Kidney (tissue), 14 donors: ENCODE results near the gene ACADL. TPM values are rescaled to one million over a fixed set of nuclear protein-coding genes. Genes with fewer than 3 reads are reported as not detected.

Experiments used
- DNase-seq, 5 donors: peaks; one replicate each; pipeline ENCODE4 v3.0.0-alpha.2; 2013 to 2020
- FAIRE-seq: peaks from 2 replicates; lab custom pipeline; 2012; peaks lifted over from hg19 to GRCh38; lab: Jason Lieb, UNC
- H3K27ac ChIP-seq, 2 donors: one replicate each; pipeline ENCODE4 v1.7.0; 2013; ENCODE audit warnings: low read depth in 2 of 2, low read length in 2 of 2, inconsistent platforms in 1 of 2
- H3K27me3 ChIP-seq: one replicate; pipeline ENCODE4 v1.7.1; 2013; ENCODE audit warnings: low read length, inconsistent platforms; ENCODE audit not compliant: control insufficient read depth, insufficient read depth
- H3K36me3 ChIP-seq, 3 donors: one replicate each; pipeline versions ENCODE4 v1.7.0 to v1.7.1; 2013; ENCODE audit warnings: low read length in 3 of 3, control low read depth in 1 of 3, inconsistent platforms in 1 of 3; ENCODE audit not compliant: insufficient read depth in 3 of 3, control insufficient read depth in 2 of 3
- H3K4me1 ChIP-seq, 3 donors: one replicate each; pipeline versions ENCODE4 v1.7.0 to v1.7.1; 2013; ENCODE audit warnings: low read length in 3 of 3, inconsistent platforms in 1 of 3, low read depth in 1 of 3; ENCODE audit not compliant: control insufficient read depth in 2 of 3, insufficient read depth in 2 of 3
- H3K4me3 ChIP-seq, 3 donors: one replicate each; pipeline versions ENCODE4 v1.7.0 to v1.8.1; 2013; ENCODE audit warnings: low read length in 3 of 3, control low read depth in 1 of 3, inconsistent platforms in 1 of 3
- H3K9ac ChIP-seq, 3 donors: one replicate each; pipeline versions ENCODE4 v1.7.0 to v1.7.1; 2013; ENCODE audit warnings: low read length in 3 of 3, control low read depth in 1 of 3, inconsistent platforms in 1 of 3
- H3K9me3 ChIP-seq, 3 donors: one replicate each; pipeline versions ENCODE4 v1.7.0 to v1.7.1; 2013; ENCODE audit warnings: low read length in 3 of 3, control low read depth in 1 of 3, inconsistent platforms in 1 of 3; ENCODE audit not compliant: control insufficient read depth in 2 of 3, insufficient read depth in 1 of 3
- intact Hi-C: fragments of 100-400 bp; cut with DNase I; formaldehyde crosslinking; loops from one replicate; pipeline ENCODE4 v1.11.1; 2022
- polyA plus RNA-seq: library from polyadenylated mRNA; stranded (reverse); fragments of 350-450 nt; fragmentation: Illumina TruSeq; extraction: RNeasy Lipid Tissue Mini Kit (QIAGEN cat#74804); gene quantifications from one replicate; pipeline ENCODE4 v1.2.3, GENCODE V29; 2014; ENCODE audit warnings: low read depth, low replicate concordance; ENCODE audit not compliant: insufficient read depth
- total RNA-seq: library from RNA; stranded (reverse); fragmentation: NEBNext Ultra II Directional; extraction: Animal tissue kit (Norgen Biotek cat#: 25700); gene quantifications from one replicate; pipeline ENCODE4 v1.2.1, GENCODE V29; 2021
- TF ChIP-seq, protein P1 (sequence below): IDR thresholded peaks from 3 replicates; pipeline ENCODE4 v1.5.1; 2012; ENCODE audit warnings: mild to moderate bottlenecking, moderate library complexity, borderline replicate concordance; ENCODE audit not compliant: insufficient read depth; ENCODE audit errors: extremely low read depth
- donor health status: control.
- donor health status: control.
- donor health status: control.
- donor health status: control.
- donor health status: control.
- donor health status: DM: yes; HTN: yes; CAD: no.
- donor health status: Normal renal cell carcinoma (clear cell type).

The ACADL gene
- total and polyA plus RNA-seq, 2 donors from 2014 or later: 15.7 to 21.1 TPM

DNA sequence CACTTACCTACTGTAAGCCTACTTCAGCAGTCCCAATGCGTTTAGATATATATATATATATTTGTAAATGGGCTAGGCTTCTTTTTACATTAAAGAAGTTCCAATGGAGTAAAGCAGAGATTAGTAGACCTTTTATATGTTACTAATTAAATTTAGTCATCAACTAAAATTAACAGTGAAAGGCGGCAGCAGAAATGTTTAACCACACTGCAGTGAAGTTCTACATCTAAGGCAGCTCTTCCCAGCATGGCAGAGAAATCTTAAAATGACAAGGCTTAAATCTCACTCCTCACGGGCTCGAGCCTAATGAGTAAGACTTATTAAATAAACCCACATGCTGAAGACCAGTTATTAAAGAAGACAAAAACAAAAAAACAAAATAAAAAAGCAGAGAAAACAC, 34.9 kb downstream of the ACADL start:
- Histone ChIP-seq H3K36me3 (no peaks in the 10 kb centered on the region), H3K9me3 (peaks cover 0 to 2% (median 0%) of the 10 kb centered on the region in 3 donors), H3K9ac (peak overlapping the region in 1 of 3 donors; percentile 21), H3K27ac (peak overlapping the region; percentile 71 to 78), H3K4me1 (peaks cover 0 to 6% (median 0%) of the 10 kb centered on the region in 3 donors), H3K4me3 (peak overlapping the region in 1 of 3 donors; percentile 28), H3K27me3 (no peaks in the 10 kb centered on the region)
- intact Hi-C loops: no loop called here
- TF ChIP-seq, protein P1, sequence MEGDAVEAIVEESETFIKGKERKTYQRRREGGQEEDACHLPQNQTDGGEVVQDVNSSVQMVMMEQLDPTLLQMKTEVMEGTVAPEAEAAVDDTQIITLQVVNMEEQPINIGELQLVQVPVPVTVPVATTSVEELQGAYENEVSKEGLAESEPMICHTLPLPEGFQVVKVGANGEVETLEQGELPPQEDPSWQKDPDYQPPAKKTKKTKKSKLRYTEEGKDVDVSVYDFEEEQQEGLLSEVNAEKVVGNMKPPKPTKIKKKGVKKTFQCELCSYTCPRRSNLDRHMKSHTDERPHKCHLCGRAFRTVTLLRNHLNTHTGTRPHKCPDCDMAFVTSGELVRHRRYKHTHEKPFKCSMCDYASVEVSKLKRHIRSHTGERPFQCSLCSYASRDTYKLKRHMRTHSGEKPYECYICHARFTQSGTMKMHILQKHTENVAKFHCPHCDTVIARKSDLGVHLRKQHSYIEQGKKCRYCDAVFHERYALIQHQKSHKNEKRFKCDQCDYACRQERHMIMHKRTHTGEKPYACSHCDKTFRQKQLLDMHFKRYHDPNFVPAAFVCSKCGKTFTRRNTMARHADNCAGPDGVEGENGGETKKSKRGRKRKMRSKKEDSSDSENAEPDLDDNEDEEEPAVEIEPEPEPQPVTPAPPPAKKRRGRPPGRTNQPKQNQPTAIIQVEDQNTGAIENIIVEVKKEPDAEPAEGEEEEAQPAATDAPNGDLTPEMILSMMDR: no peak
- FAIRE-seq (peak; percentile 73), DNase-seq (peak in 1 of 5 donors; percentile 44)

DNA sequence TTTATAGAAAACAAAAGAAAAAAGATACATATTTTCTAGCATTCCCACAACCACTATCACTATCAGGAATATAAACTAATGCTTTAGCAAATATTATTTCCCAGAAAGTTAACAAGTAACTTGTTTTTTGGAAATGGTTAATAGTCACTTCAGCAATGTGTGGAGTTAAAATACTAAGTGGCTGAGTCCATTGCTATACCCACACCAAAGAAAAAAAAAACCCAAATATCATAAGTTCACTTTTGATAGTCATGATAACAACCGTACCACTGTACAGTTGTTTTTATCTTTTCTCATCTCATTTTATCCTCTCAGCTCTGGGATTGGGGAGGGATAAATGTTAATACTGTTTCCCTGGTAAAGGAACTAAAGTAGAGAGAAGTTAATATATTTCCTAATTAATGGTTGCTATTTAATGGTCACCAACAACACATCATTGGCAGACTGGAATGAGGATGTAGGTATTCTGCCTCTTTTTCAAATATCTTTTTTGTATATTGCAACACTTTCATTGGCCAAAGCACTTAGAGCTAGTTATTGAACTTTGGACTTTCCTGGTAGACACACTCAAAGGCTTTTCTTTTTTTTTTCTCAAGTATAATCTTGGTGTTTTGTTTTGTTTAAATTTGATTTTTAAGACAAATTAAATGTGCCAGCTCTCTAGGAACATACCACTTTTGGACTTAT, 35.7 kb downstream of the ACADL start:
- Histone ChIP-seq H3K4me3 (peak overlapping the region in 1 of 3 donors; percentile 28), H3K36me3 (no peaks in the 10 kb centered on the region), H3K4me1 (peaks cover 0 to 6% (median 0%) of the 10 kb centered on the region in 3 donors), H3K9me3 (peaks cover 0 to 8% (median 0%) of the 10 kb centered on the region in 3 donors), H3K9ac (peak overlapping the region in 1 of 3 donors; percentile 21), H3K27ac (peak overlapping the region; percentile 71 to 78), H3K27me3 (no peaks in the 10 kb centered on the region)
- FAIRE-seq (peak; percentile 93), DNase-seq (peak in 2 of 5 donors; percentile 49 to 54)
- TF ChIP-seq, protein P1: no peak
- intact Hi-C loops: no loop called here

DNA sequence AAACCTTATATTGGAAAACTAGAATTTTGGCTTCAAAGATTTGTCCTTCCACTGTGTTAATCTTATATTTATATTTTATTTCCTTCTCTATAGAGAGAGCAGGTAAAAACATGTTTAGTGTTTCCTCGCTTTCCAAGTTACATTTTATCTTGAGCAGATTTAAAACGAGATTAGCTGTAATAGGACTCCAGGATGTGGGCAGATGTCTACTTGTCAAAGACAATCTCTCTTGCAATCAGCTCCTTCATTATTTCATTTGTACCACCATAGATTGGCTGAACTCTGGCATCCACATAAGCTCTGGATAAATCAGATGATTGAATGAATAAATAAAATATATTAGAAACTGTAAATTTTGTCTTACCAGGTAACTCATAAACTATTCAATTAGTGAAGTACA, 36.5 kb downstream of the ACADL start:
- DNase-seq (no peak), FAIRE-seq (no peak)
- peak overlapping the region in 1 of 2 donors; percentile 50 for H3K27ac ChIP-seq
- no peak overlapping the region for H3K9ac ChIP-seq
- TF ChIP-seq, protein P1: no peak
- H3K9me3 ChIP-seq: peaks cover 0 to 10% (median 0%) of the 10 kb centered on the region in 3 donors
- H3K27me3 ChIP-seq: no peaks in the 10 kb centered on the region
- H3K4me1 ChIP-seq: peaks cover 0 to 6% (median 0%) of the 10 kb centered on the region in 3 donors
- H3K4me3 ChIP-seq: no peak overlapping the region
- intact Hi-C loops: no loop called here
- no peaks in the 10 kb centered on the region for H3K36me3 ChIP-seq
